ENCODE results near the gene DNAJB2.
A peak's percentile ranks its signal among the peaks of the same experiment; 100 is the strongest.
"Not testable (repeated sequence)": the region's sequence is repeated elsewhere in the genome, so short reads cannot be mapped to it uniquely, and the experiment has no call there.

The DNAJB2 gene

GRCh38 chr2:219304223-219304622 lies 25.1 kb downstream of the DNAJB2 start:
- no peak for DNase-seq

- DNase-seq: no peak
Observed at GRCh38 chr2:219306047-219306446, 26.9 kb downstream of the DNAJB2 start.

- peak; percentile 17 to 75 (median 52) for DNase-seq
Observed at GRCh38 chr2:219308142-219309101, 29.3 kb downstream of the DNAJB2 start.

- no peak for DNase-seq
Observed at GRCh38 chr2:219309278-219309677, 30.1 kb downstream of the DNAJB2 start, which contains the start of gene PTPRN. TSS of gene PTPRN (minus strand) at chr2:219309401. CDS start at chr2:219309332, 69 bp downstream.

GRCh38 chr2:219312683-219313263 lies 33.6 kb downstream of the DNAJB2 start:
- not testable (repeated sequence) for DNase-seq

GRCh38 chr2:219314804-219315468 lies 35.8 kb downstream of the DNAJB2 start:
- no peak for DNase-seq

GRCh38 chr2:219323434-219323833 lies 44.3 kb downstream of the DNAJB2 start:
- no peak for DNase-seq

GRCh38 chr2:219325136-219325535 lies 46.0 kb downstream of the DNAJB2 start:
- no peak for DNase-seq

GRCh38 chr2:219325657-219326315 lies 46.6 kb downstream of the DNAJB2 start:
- no peak for DNase-seq

- DNase-seq: no peak
Observed at GRCh38 chr2:219327719-219328118, 48.6 kb downstream of the DNAJB2 start.

- DNase-seq: peak in 3 of 6 experiments; percentile 4 to 15 (median 10)
Observed at GRCh38 chr2:219331560-219332213, 52.5 kb downstream of the DNAJB2 start.

GRCh38 chr2:219332542-219332941 lies 53.4 kb downstream of the DNAJB2 start, which contains the start of gene RESP18:
TSS of gene RESP18 (minus strand) at chr2:219332744.
- DNase-seq: no peak

- no peak for DNase-seq
Observed at GRCh38 chr2:219334076-219334475, 54.9 kb downstream of the DNAJB2 start.

GRCh38 chr2:219335373-219335786 lies 56.2 kb downstream of the DNAJB2 start:
- DNase-seq: no peak
